Measurements from ENCODE around the gene CNTN1.

- TF ChIP-seq, protein P1, sequence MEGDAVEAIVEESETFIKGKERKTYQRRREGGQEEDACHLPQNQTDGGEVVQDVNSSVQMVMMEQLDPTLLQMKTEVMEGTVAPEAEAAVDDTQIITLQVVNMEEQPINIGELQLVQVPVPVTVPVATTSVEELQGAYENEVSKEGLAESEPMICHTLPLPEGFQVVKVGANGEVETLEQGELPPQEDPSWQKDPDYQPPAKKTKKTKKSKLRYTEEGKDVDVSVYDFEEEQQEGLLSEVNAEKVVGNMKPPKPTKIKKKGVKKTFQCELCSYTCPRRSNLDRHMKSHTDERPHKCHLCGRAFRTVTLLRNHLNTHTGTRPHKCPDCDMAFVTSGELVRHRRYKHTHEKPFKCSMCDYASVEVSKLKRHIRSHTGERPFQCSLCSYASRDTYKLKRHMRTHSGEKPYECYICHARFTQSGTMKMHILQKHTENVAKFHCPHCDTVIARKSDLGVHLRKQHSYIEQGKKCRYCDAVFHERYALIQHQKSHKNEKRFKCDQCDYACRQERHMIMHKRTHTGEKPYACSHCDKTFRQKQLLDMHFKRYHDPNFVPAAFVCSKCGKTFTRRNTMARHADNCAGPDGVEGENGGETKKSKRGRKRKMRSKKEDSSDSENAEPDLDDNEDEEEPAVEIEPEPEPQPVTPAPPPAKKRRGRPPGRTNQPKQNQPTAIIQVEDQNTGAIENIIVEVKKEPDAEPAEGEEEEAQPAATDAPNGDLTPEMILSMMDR (IDR thresholded peaks at IDR 0.05): no peak
- TF ChIP-seq POLR2A (IDR thresholded peaks at IDR 0.05): no peak
These were observed 420.7 kb downstream of the CNTN1 start for GRCh38 chr12:41112903-41113302.

Data from Peyer's patch (tissue), 4 donors.